ENCODE data around the gene GKN2.

The GKN2 gene

GRCh38 chr2:68935471-68935870 is 17.2 kb downstream of the GKN2 start:
- no peak overlapping the region for H3K27ac ChIP-seq
- TF ChIP-seq CTCF (IDR thresholded peaks at IDR 0.05): no peak
- no peak for TF ChIP-seq ZFX (IDR thresholded peaks at IDR 0.05; ENCODE audit: borderline replicate concordance)

- TF ChIP-seq CTCF (IDR thresholded peaks at IDR 0.05) (no peak), ZFX (IDR thresholded peaks at IDR 0.05; ENCODE audit: borderline replicate concordance) (no peak)
- no peak overlapping the region for H3K27ac ChIP-seq
Observed at GRCh38 chr2:68934021-68934420, 18.7 kb downstream of the GKN2 start.

- TF ChIP-seq CTCF (IDR thresholded peaks at IDR 0.05): no peak
- TF ChIP-seq ZFX (IDR thresholded peaks at IDR 0.05; ENCODE audit: borderline replicate concordance): no peak
- H3K27ac ChIP-seq: no peak overlapping the region
Observed at GRCh38 chr2:68932402-68932801, 20.3 kb downstream of the GKN2 start.

DNA sequence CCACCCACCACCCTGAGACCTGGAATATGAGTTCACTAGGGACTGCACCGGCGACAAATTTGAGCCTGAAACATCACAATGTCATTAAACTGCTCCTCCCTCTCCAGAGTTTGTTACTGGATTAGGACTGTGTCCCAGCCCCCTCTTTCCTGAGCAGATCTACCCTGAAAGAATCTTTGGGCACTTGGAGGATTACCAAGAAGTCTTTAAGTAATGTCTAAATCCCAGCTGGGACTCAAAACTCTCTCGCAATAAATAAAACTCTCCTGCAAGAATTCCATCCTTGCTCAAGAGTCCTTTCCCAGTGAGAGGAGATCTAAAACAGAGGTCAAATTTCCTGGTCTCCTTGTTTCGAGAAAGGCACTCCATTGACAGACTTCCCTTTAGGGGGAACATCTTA is 20.9 kb downstream of the GKN2 start:
- TF ChIP-seq ZFX (IDR thresholded peaks at IDR 0.05; ENCODE audit: borderline replicate concordance) (no peak), CTCF (IDR thresholded peaks at IDR 0.05) (no peak)
- H3K27ac ChIP-seq: no peak overlapping the region

- TF ChIP-seq ZFX (IDR thresholded peaks at IDR 0.05; ENCODE audit: borderline replicate concordance): no peak
- no peak for TF ChIP-seq CTCF (IDR thresholded peaks at IDR 0.05)
- H3K27ac ChIP-seq: no peak overlapping the region
Observed at GRCh38 chr2:68931149-68931711, 21.5 kb downstream of the GKN2 start.

DNA sequence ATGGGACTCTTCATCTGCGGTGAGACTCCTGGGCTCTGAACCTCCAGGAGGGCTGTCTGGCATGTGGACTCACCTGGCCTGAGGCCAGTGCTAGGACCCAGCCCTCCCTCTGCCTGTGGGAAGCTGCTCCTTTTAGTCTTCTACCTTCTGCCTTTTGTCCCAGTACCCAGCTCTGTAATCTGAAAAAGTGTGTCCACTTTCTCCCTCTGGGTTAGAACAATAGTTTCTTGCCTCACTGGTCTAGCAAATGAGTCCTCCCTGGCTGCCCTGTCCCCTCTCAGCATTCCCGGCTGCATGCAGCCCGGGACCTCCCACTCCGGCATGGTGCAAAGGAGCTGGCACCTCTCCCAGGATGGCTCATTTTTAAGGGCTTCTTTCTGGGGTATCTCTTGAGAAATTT is 25.9 kb downstream of the GKN2 start:
- no peak for TF ChIP-seq ZFX (IDR thresholded peaks at IDR 0.05; ENCODE audit: borderline replicate concordance)
- H3K27ac ChIP-seq: no peak overlapping the region

- peak; percentile 94 for TF ChIP-seq CTCF (IDR thresholded peaks at IDR 0.05)
- TF ChIP-seq ZFX (IDR thresholded peaks at IDR 0.05; ENCODE audit: borderline replicate concordance): no peak
- no peak overlapping the region for H3K27ac ChIP-seq
Observed at GRCh38 chr2:68925295-68925896, 27.3 kb downstream of the GKN2 start.

GRCh38 chr2:68921646-68922045 is 31.0 kb downstream of the GKN2 start:
- TF ChIP-seq CTCF (IDR thresholded peaks at IDR 0.05) (no peak), ZFX (IDR thresholded peaks at IDR 0.05; ENCODE audit: borderline replicate concordance) (no peak)
- no peak overlapping the region for H3K27ac ChIP-seq

All from 22Rv1 (cell line).